GM13976 (cell line): ENCODE measurements around the gene RUFY1.
"Not testable (repeated sequence)": the region's sequence is repeated elsewhere in the genome, so short reads cannot be mapped to it uniquely, and the experiment has no call there.

ENCODE experiments used
- DNase-seq: peaks from one replicate; pipeline ENCODE4 v3.0.0; 2012; ENCODE audit warnings: low spot score
- in situ Hi-C: fragments of 300-500 bp; cut with MboI; formaldehyde crosslinking; loops from one replicate; pipeline ENCODE4 v1.12.0; 2022; ENCODE audit warnings: low sequenced_read_pairs, mixed read lengths, inconsistent platforms; ENCODE audit not compliant: unreplicated experiment
- TF ChIP-seq, protein P1 (sequence below): IDR thresholded peaks from 2 replicates; pipeline ENCODE4 v1.5.1; 2012; ENCODE audit warnings: borderline replicate concordance, mild to moderate bottlenecking; ENCODE audit not compliant: insufficient read depth; ENCODE audit errors: extremely low read depth, missing control alignments, control extremely low read depth

Gene RUFY1, protein sequence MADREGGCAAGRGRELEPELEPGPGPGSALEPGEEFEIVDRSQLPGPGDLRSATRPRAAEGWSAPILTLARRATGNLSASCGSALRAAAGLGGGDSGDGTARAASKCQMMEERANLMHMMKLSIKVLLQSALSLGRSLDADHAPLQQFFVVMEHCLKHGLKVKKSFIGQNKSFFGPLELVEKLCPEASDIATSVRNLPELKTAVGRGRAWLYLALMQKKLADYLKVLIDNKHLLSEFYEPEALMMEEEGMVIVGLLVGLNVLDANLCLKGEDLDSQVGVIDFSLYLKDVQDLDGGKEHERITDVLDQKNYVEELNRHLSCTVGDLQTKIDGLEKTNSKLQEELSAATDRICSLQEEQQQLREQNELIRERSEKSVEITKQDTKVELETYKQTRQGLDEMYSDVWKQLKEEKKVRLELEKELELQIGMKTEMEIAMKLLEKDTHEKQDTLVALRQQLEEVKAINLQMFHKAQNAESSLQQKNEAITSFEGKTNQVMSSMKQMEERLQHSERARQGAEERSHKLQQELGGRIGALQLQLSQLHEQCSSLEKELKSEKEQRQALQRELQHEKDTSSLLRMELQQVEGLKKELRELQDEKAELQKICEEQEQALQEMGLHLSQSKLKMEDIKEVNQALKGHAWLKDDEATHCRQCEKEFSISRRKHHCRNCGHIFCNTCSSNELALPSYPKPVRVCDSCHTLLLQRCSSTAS

DNA sequence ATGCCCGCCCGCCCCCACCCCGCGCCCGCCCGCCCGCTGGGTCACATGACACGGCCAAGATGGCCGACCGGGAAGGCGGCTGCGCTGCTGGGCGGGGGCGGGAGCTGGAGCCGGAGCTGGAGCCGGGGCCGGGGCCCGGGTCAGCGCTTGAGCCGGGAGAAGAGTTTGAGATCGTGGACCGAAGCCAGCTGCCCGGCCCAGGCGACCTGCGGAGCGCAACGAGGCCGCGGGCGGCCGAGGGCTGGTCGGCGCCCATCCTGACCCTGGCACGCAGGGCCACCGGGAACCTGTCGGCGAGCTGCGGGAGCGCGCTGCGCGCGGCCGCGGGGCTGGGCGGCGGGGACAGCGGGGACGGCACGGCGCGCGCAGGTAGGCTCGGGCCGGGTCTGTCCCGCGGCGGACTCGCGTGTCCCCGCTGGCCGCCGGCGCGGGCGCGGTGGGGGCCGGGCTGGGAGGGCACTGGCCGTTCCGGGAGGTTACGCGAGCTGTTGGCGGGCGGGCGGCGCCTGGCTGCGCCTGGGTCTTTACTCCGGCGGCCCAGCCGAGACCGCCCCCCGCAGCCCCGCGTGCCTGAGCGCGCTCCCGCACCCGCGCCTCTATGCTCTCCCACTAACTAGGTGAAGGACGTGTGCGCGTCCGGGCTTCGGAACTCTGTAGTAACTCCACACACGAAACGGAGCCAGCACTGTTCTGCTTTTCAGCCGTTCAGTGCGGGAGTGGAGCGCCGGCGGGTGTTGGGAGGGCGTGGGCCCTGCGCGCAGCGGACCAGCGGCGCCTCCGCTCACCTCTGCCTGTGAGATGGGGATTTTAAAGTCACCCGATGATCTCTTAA, at the start of gene RUFY1:
Gene RUFY1, plus strand, starts transcription at position 44 of the 832 bp plus-strand sequence. Its CDS starts 16 bp downstream, at position 60.
- DNase-seq = peak; percentile 86
- TF ChIP-seq, protein P1, sequence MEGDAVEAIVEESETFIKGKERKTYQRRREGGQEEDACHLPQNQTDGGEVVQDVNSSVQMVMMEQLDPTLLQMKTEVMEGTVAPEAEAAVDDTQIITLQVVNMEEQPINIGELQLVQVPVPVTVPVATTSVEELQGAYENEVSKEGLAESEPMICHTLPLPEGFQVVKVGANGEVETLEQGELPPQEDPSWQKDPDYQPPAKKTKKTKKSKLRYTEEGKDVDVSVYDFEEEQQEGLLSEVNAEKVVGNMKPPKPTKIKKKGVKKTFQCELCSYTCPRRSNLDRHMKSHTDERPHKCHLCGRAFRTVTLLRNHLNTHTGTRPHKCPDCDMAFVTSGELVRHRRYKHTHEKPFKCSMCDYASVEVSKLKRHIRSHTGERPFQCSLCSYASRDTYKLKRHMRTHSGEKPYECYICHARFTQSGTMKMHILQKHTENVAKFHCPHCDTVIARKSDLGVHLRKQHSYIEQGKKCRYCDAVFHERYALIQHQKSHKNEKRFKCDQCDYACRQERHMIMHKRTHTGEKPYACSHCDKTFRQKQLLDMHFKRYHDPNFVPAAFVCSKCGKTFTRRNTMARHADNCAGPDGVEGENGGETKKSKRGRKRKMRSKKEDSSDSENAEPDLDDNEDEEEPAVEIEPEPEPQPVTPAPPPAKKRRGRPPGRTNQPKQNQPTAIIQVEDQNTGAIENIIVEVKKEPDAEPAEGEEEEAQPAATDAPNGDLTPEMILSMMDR = no peak
- in situ Hi-C loops = no loop called here

DNA sequence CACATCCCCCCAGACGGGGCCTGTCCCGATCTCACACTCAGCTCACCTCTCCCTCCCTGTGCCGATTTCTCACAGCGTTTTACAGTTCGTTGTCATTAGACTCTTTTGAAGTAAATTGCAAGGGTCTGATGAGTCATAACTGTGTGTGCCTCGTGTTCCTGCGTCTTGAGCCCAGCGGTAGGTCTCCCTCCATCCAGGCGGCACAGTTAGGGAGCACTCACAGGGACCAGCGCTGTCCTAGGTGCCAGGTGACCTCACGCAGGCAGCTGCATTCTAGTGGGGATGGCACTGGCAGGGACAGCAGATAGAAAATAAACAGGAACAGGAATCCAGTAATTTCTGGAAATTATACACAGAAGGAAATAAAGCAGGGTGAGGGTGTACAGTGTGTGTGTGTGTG, 48.4 kb upstream of the RUFY1 start:
- DNase-seq, in situ Hi-C loops: not testable (repeated sequence)

DNA sequence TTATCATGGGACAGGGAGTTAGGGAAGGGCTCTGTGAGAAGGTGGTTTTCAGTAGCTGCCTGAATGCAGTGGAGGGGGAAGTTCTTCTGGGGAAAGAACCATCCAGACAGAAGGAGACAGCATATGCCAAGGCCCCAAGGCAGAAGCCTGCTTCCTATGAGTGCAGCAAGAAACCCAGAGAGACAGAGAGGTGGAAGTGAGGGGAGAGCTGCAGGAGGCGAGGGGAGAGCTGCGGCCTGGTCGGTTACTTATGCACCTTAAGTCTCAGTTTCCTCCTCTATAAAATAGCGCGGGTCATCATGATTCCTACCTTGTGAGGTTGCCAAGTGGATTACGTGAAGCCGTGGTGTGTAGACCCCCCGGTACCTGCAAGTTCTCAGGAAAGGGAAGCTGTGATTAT, 47.9 kb upstream of the RUFY1 start:
- in situ Hi-C loops, DNase-seq: not testable (repeated sequence)

DNA sequence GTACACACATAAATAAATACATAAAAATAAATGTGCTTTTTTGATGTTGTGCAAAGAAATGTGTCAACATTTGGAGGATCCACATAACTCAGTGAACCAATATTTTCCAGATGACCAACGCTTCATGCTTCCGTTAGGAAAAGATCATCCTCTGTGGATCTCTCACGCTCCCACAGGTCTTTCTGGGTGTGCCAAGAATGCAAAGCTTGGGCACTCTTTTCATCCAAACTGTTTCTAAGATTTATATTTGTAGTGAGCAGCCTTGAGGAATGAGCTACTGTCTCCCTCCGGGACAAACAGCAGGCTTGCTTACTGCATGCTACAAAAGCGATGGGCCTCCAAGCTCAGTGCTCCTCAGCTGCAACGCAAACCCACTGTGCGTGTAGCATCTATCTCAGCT, 46.2 kb upstream of the RUFY1 start:
- in situ Hi-C loops = no loop called here
- DNase-seq = no peak
- TF ChIP-seq, protein P1 = no peak

DNA sequence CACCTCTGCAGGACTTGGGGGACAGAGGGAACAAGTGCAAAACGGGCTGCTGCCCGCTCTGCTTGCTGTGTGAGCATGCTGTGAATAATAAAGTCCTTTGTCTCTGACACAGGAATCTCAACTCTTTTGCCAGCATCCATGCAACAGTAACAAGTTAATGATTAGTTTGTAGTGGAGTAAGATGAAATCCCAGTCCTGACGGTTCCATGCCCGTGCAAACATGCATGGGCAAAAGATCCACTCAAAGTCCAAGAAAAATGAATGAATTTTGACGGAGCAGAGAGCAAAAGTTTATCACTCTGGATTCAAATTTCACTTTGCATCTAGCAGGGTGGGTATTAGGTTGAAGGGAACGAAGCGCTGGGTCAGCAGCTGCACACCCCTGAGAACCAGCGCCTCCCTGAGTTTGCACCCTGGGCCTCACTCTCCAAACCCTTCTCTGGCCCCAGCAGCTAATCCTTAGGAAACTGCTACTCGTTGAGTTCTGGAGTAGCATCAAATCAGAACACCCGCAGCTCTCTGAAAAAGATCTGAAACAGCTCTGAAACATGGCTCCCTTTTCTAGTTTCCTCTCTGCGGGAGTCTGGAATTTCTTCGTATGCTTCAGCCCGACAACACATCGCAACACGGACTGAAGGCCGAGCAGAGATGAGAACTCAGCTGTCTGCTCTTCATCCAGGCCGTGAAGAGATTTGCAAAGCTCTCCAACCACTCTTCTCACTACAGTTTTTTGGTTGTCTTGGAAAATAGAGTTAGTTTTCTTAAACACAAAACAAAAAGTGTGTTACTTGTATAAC, 45.6 kb upstream of the RUFY1 start:
- no peak for DNase-seq
- in situ Hi-C loops = no loop called here
- TF ChIP-seq, protein P1 = no peak

DNA sequence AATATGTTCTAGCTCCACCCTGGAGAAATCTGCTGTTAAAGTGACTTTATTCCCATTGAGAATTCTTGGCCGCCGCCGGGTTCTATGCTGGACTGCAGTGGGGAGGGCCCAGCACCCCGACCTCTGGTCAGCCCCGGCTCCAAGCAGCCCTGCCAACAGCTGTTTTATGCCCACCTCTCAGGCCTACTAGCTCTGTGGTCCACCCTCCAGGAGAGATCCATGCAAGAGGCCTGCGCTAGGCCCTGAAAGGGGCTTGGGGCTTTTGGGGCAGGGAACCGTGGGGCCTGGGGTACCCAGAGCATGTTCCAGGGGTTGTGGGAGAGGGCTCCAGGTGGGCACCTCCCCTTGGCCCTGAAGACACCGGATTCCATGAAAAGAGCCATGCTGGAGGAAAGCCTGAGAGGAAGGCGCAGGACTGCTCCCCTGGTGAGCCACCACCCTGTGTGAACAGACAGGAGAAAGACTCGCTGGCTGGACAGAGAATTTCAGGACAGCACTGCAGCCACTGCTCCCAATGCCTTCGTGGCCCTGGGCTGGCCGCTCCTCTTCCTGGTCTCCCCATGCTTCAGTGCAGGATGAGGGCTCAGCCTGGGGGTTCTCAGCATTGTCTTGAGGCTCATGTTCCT, 44.6 kb upstream of the RUFY1 start:
- TF ChIP-seq, protein P1 = no peak
- in situ Hi-C loops = no loop called here
- no peak for DNase-seq
